ENCODE data around the gene DNMT3A. TPM values are rescaled to one million over a fixed set of nuclear protein-coding genes. Genes with fewer than 3 reads are reported as not detected.

DNMT3A gene
- total RNA-seq, 3 donors from 2014 or later (not counting 1 experiment from before 2014, with no cell fraction given) = 36.3 to 60.7 (median 45.2) TPM

DNA sequence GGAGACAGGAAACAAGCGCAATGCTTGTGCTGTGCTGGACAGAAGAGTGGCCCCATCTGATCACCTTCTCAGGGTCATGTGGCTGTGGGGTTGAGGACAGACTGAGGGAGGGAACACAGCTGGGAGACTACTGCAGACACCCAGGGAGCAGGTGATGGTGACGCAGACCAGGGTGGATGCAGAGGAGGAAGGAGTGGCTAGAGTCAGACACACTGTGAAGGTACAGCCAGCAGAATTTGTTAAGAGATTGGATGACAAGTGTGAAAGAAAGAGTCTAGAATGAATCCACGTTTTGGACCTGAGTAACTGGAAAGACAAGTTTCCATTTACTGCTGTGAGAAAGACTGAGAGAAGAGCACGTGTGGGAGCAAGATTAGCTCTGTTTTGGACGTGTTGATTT, 157.5 kb downstream of the DNMT3A start:
- Mint-ChIP-seq H3K4me1 (no peaks in the 10 kb centered on the region), H3K36me3 (no peaks in the 10 kb centered on the region), H3K9me3 (no peaks in the 10 kb centered on the region), H3K4me3 (no peak overlapping the region), H3K27ac (no peak overlapping the region), H3K27me3 (ENCODE audit: low read depth in 2 of 2) (peaks cover 3 to 10% of the 10 kb centered on the region in 2 donors)
- Histone ChIP-seq H3K36me3 (ENCODE audit: control insufficient read depth, insufficient read depth, low read length) (no peaks in the 10 kb centered on the region), H3K9me3 (ENCODE audit: control insufficient read depth, insufficient read depth, low read length) (no peaks in the 10 kb centered on the region), H3K27me3 (ENCODE audit: control insufficient read depth, insufficient read depth, low read length) (no peaks in the 10 kb centered on the region), H3K4me3 (ENCODE audit: low read length) (no peak overlapping the region), H3K27ac (ENCODE audit: low read length) (no peak overlapping the region), H3K4me1 (ENCODE audit: control insufficient read depth, insufficient read depth, low read length) (no peaks in the 10 kb centered on the region)
- TF ChIP-seq, protein P1, sequence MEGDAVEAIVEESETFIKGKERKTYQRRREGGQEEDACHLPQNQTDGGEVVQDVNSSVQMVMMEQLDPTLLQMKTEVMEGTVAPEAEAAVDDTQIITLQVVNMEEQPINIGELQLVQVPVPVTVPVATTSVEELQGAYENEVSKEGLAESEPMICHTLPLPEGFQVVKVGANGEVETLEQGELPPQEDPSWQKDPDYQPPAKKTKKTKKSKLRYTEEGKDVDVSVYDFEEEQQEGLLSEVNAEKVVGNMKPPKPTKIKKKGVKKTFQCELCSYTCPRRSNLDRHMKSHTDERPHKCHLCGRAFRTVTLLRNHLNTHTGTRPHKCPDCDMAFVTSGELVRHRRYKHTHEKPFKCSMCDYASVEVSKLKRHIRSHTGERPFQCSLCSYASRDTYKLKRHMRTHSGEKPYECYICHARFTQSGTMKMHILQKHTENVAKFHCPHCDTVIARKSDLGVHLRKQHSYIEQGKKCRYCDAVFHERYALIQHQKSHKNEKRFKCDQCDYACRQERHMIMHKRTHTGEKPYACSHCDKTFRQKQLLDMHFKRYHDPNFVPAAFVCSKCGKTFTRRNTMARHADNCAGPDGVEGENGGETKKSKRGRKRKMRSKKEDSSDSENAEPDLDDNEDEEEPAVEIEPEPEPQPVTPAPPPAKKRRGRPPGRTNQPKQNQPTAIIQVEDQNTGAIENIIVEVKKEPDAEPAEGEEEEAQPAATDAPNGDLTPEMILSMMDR (IDR thresholded peaks at IDR 0.05) = no peak
- intact Hi-C loops (cut with micrococcal nuclease) = no loop called here
- ATAC-seq (no peak), DNase-seq (no peak)
- 78% methylated on average over 5 of the region's 5 CpGs for WGBS (ENCODE audit: insufficient coverage)

DNA sequence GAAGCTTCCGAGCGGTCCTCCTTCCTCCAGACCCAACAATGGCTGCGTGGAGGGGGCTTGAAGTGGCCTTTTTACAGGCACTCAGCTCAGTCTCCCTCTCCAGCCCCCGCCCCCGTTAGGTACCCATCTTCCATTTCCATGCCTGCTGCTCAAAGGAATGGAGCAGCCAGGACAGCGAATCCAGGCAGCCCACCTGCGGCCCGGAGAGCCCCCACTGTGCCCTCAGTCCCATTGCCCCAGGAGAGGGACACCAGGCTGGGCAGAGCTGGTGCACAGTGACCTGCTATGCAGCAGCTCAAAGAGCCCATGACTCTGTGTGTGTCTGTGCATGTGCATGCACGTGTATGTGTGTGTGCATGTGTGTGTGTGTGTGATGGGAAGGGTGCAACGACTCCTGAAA, 162.7 kb downstream of the DNMT3A start:
- no peaks in the 10 kb centered on the region for H3K4me1 ChIP-seq (ENCODE audit: control insufficient read depth, insufficient read depth, low read length)
- Mint-ChIP-seq H3K4me1 (no peaks in the 10 kb centered on the region), H3K36me3 (no peaks in the 10 kb centered on the region), H3K4me3 (no peak overlapping the region), H3K27me3 (ENCODE audit: low read depth in 2 of 2) (peaks cover 15 to 20% of the 10 kb centered on the region in 2 donors), H3K27ac (no peak overlapping the region), H3K9me3 (no peaks in the 10 kb centered on the region)
- no peaks in the 10 kb centered on the region for H3K9me3 ChIP-seq (ENCODE audit: control insufficient read depth, insufficient read depth, low read length)
- no peak overlapping the region for H3K27ac ChIP-seq (ENCODE audit: low read length)
- no peak overlapping the region for H3K4me3 ChIP-seq (ENCODE audit: low read length)
- H3K36me3 ChIP-seq (ENCODE audit: control insufficient read depth, insufficient read depth, low read length) = no peaks in the 10 kb centered on the region
- peak in 1 of 3 donors; percentile 42 for ATAC-seq
- DNase-seq = no peak
- WGBS (ENCODE audit: insufficient coverage) = 91% methylated on average over 10 of the region's 10 CpGs
- TF ChIP-seq, protein P1 (IDR thresholded peaks at IDR 0.05) = no peak
- intact Hi-C loops (cut with micrococcal nuclease) = no loop called here
- H3K27me3 ChIP-seq (ENCODE audit: control insufficient read depth, insufficient read depth, low read length) = peaks cover 3% of the 10 kb centered on the region

Other genes starting within 250 kb of the DNMT3A start
- 1 to 10 TPM; 4.9 to 6.6 (median 6.0) TPM for gene POMC, start 173.3 kb downstream of the DNMT3A start, total RNA-seq

Data from natural killer cell (primary cell).